Measurements from ENCODE around the gene ZNF718.

- no peak for TF ChIP-seq TOX (CRISPR knock-in tag; IDR thresholded peaks at IDR 0.05; ENCODE audit: borderline replicate concordance)
- TF ChIP-seq ZNF8 (CRISPR knock-in tag; IDR thresholded peaks at IDR 0.05) = no peak
- TF ChIP-seq CSRNP3 (CRISPR knock-in tag; IDR thresholded peaks at IDR 0.05) = no peak
- TF ChIP-seq PATZ1 (CRISPR knock-in tag; IDR thresholded peaks at IDR 0.05; ENCODE audit: borderline replicate concordance) = no peak
- no peak for TF ChIP-seq RARB (CRISPR knock-in tag; IDR thresholded peaks at IDR 0.05)
- TF ChIP-seq ZFP3 (CRISPR knock-in tag; IDR thresholded peaks at IDR 0.05) = no peak
- no peak for TF ChIP-seq GLIS3 (CRISPR knock-in tag; IDR thresholded peaks at IDR 0.05)
- no peak for TF ChIP-seq ZFP30 (CRISPR knock-in tag; IDR thresholded peaks at IDR 0.05)
- no peak for TF ChIP-seq BACH2 (CRISPR knock-in tag; IDR thresholded peaks at IDR 0.05; ENCODE audit: borderline replicate concordance)
- no peak for TF ChIP-seq ZNF70 (CRISPR knock-in tag; IDR thresholded peaks at IDR 0.05)
- no peak for TF ChIP-seq ARNTL (CRISPR knock-in tag; IDR thresholded peaks at IDR 0.05; ENCODE audit: borderline replicate concordance, low read depth)
- no peak for TF ChIP-seq CREB5 (CRISPR knock-in tag; IDR thresholded peaks at IDR 0.05; ENCODE audit: low read depth)
- no peak for TF ChIP-seq OSR1 (CRISPR knock-in tag; IDR thresholded peaks at IDR 0.05)
- no peak for TF ChIP-seq ISL1 (CRISPR knock-in tag; IDR thresholded peaks at IDR 0.05)
Observed at GRCh38 chr4:85951-86350, 38.4 kb upstream of the ZNF718 start.

All from SK-N-SH treated with all-trans-retinoic acid at 6 μM for 48 hours (cell line).